ENCODE data around the gene BCAS4.

- TF ChIP-seq EP300 (IDR thresholded peaks at IDR 0.05) (no peak), CTCF (IDR thresholded peaks at IDR 0.05) (no peak), POLR2A (IDR thresholded peaks at IDR 0.05) (no peak)
These were observed 80.2 kb downstream of the BCAS4 start for GRCh38 chr20:50874758-50875665.

Measured in tibial nerve (tissue), 4 donors.